B cell (primary cell): Measurements from ENCODE around the gene G3BP1. TPM values are rescaled to one million over a fixed set of nuclear protein-coding genes. Genes with fewer than 3 reads are reported as not detected.

ENCODE experiments used
- ATAC-seq: fragments of 200-7000 bp; cut with Tn5 transposase; one replicate; pipeline ENCODE4 v1.10.0; 2021; ENCODE audit warnings: low read depth, mild to moderate bottlenecking, moderate number of reproducible peaks, moderate library complexity
- CTCF ChIA-PET: fragments of 350-600 bp; sonication (Branson Sonifier 250); formaldehyde crosslinking; loops from one replicate; lab custom pipeline; 2021; ENCODE audit warnings: antibody characterized with exemption, inconsistent platforms; lab: Charles Lee
- POLR2A ChIA-PET: fragments of 350-600 bp; sonication (Branson Sonifier 250); formaldehyde crosslinking; loops from one replicate; lab custom pipeline; 2021; ENCODE audit warnings: antibody characterized with exemption; lab: Charles Lee
- DNase-seq: peaks from one replicate; pipeline ENCODE4 v3.0.0; 2013
- H2AFZ ChIP-seq: 2 replicates; pipeline ENCODE4 v1.6.1; 2012; ENCODE audit warnings: mild to moderate bottlenecking, low read depth, low read length; ENCODE audit not compliant: insufficient read depth, poor library complexity, severe bottlenecking
- H3K27ac ChIP-seq, 2 donors: 1 replicate in 1 of 2; 2 replicates in 1 of 2; pipeline ENCODE4 v1.5.1; 2012 to 2013; ENCODE audit warnings: low read length in 2 of 2, mild to moderate bottlenecking in 2 of 2, moderate library complexity in 1 of 2
- H3K27me3 ChIP-seq, 4 experiments: fragments of 200-600 bp in 1 of 4; sonication (generic) in 1 of 4; replicated peaks in 1 of 4; 1 replicate in 2 of 4; 2 replicates in 2 of 4; pipeline versions ENCODE4 v1.6.1 to v1.7.0; 2013 to 2016; ENCODE audit warnings: low read length in 3 of 4, mild to moderate bottlenecking in 2 of 4, mixed read lengths in 1 of 4, moderate library complexity in 1 of 4; ENCODE audit not compliant: insufficient read depth in 4 of 4, control insufficient read depth in 3 of 4; ENCODE audit errors: control extremely low read depth in 1 of 4
- H3K36me3 ChIP-seq, 2 experiments: replicated peaks in 1 of 2; 1 replicate in 1 of 2; 2 replicates in 1 of 2; pipeline versions ENCODE4 v1.6.1 to v1.7.1; 2013; ENCODE audit warnings: low read length in 1 of 2; ENCODE audit not compliant: insufficient read depth in 2 of 2, control insufficient read depth in 1 of 2; ENCODE audit errors: control extremely low read depth in 1 of 2, extremely low read depth in 1 of 2
- H3K4me1 ChIP-seq, 2 donors: fragments of 200-600 bp in 1 of 2; sonication (generic) in 1 of 2; 1 replicate in 1 of 2; 2 replicates in 1 of 2; pipeline versions ENCODE4 v1.5.1 to v1.6.1; 2013 to 2017; ENCODE audit warnings: low read length in 2 of 2; ENCODE audit not compliant: control insufficient read depth in 2 of 2, insufficient read depth in 2 of 2
- H3K4me2 ChIP-seq: replicated peaks from 2 replicates; pipeline ENCODE3; 2012; ENCODE audit warnings: mild to moderate bottlenecking, low read depth, low read length; ENCODE audit not compliant: poor library complexity, severe bottlenecking
- H3K4me3 ChIP-seq, 5 experiments: fragments of 200-600 bp in 1 of 5; sonication (generic) in 1 of 5; 1 replicate in 3 of 5; 2 replicates in 2 of 5; pipeline versions ENCODE4 v1.5.1 to v1.7.0; 2011 to 2016; ENCODE audit warnings: low read length in 4 of 5, mild to moderate bottlenecking in 4 of 5, low read depth in 2 of 5, control low read depth in 1 of 5, moderate library complexity in 1 of 5; ENCODE audit not compliant: insufficient read depth in 1 of 5; ENCODE audit errors: control extremely low read depth in 1 of 5, extremely low read depth in 1 of 5
- H3K79me2 ChIP-seq: fragments of 200-600 bp; sonication (generic); one replicate; pipeline ENCODE4 v1.6.0; 2016; ENCODE audit warnings: low read length; ENCODE audit not compliant: control insufficient read depth, insufficient read depth
- H3K9ac ChIP-seq: fragments of 200-600 bp; sonication (generic); 2 replicates; pipeline ENCODE4 v1.6.1; 2017; ENCODE audit warnings: mild to moderate bottlenecking, low read length, moderate library complexity
- H3K9me3 ChIP-seq, 3 donors: one replicate each; pipeline versions ENCODE4 v1.6.1 to v1.7.1; 2013; ENCODE audit warnings: low read length in 2 of 3; ENCODE audit not compliant: control insufficient read depth in 2 of 3, insufficient read depth in 1 of 3; ENCODE audit errors: control extremely low read depth in 1 of 3
- H4K20me1 ChIP-seq: 2 replicates; pipeline ENCODE4 v1.6.0; 2012; ENCODE audit warnings: mild to moderate bottlenecking, low read length; ENCODE audit not compliant: insufficient read depth, control insufficient read depth, poor library complexity, severe bottlenecking
- H3K27ac Mint-ChIP-seq: one replicate; pipeline ENCODE4 v1.8.0; 2021; ENCODE audit warnings: mixed read lengths
- H3K27me3 Mint-ChIP-seq: one replicate; pipeline ENCODE4 v1.8.0; 2021; ENCODE audit warnings: mixed read lengths
- H3K4me1 Mint-ChIP-seq: one replicate; pipeline ENCODE4 v1.8.0; 2021; ENCODE audit warnings: mixed read lengths
- H3K4me3 Mint-ChIP-seq: one replicate; pipeline ENCODE4 v1.8.0; 2021; ENCODE audit warnings: mixed read lengths
- H3K9me3 Mint-ChIP-seq: one replicate; pipeline ENCODE4 v1.8.0; 2022; ENCODE audit warnings: mixed read lengths; ENCODE audit not compliant: insufficient read depth
- EZH2 ChIP-seq: IDR thresholded peaks from 2 replicates; pipeline ENCODE4 v1.6.1; 2012; ENCODE audit warnings: borderline replicate concordance, low read depth, mild to moderate bottlenecking, moderate library complexity, low read length; ENCODE audit not compliant: insufficient read depth, poor library complexity, severe bottlenecking
- WGBS: methylation state at CpG from one replicate; pipeline ENCODE4 v1.1.5; 2013; ENCODE audit warnings: missing lambda C conversion rate; ENCODE audit not compliant: insufficient coverage; 5-methylcytosine and 5-hydroxymethylcytosine counted together
- intact Hi-C: fragments of 100-400 bp; cut with micrococcal nuclease; formaldehyde crosslinking; loops from one replicate; pipeline ENCODE4 v1.10.0; 2022
- polyA plus RNA-seq: library from polyadenylated mRNA; depleted of rRNA; stranded (reverse); fragments of >200 nt; gene quantifications from 2 replicates; pipeline ENCODE4 v1.2.3, GENCODE V29; 2012
- total RNA-seq, 2 donors: library from RNA; stranded (reverse); fragments of 120-200 nt in 1 of 2; gene quantifications; 1 replicate in 1 of 2; 2 replicates in 1 of 2; pipeline versions ENCODE4 v1.2.3 to v1.2.4, GENCODE V29; 2013 to 2022
- TF ChIP-seq, protein P1 (sequence below): fragments of 200-600 bp; IDR thresholded peaks from one replicate; pipeline ENCODE4 v1.8.0; 2022; ENCODE audit warnings: antibody characterized with exemption, mild to moderate bottlenecking

G3BP1 gene
- total and polyA plus RNA-seq, 2 donors (not counting 1 experiment from before 2014, with no cell fraction given): 12.7 to 159 TPM

DNA sequence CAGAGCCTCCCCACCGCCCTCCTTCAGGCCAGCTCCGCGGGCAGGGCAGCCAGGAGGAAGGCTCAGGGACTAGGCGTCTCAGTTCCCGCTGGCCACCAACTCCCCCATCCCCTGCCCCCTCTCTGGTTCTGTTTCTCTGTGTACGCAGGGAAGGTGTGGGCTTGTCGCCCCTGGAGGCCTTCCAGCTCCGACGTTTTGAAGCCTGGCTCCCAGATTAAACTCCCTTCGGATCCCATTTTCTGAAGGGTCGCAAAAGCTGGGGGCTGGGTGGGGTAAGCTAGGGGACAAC is 13.7 kb upstream of the G3BP1 start:
- H3K4me2 ChIP-seq: peak overlapping the region; percentile 87
- peak overlapping the region; percentile 79 for H3K9ac ChIP-seq
- ATAC-seq (peak; percentile 10), DNase-seq (no peak)
- Mint-ChIP-seq H3K4me1 (peaks cover 36% of the 10 kb centered on the region), H3K27me3 (no peaks in the 10 kb centered on the region), H3K9me3 (no peaks in the 10 kb centered on the region), H3K27ac (peak overlapping the region; percentile 73), H3K4me3 (peak overlapping the region; percentile 82)
- peak overlapping the region; percentile 97 for H2AFZ ChIP-seq
- H3K79me2 ChIP-seq: peaks cover 61% of the 10 kb centered on the region
- 0% methylated on average over 9 of the region's 11 CpGs for WGBS
- H3K36me3 ChIP-seq: peaks cover under 1 to 6% of the 10 kb centered on the region in 2 experiments
- ChIA-PET POLR2A (interaction anchor here (1.4 to 4.6 kb wide), 3 partner anchors 9 to 15 kb away, joined by 3 to 40 read pairs (median 7); partner anchors contain the start of gene G3BP1), CTCF (interaction anchor here (2.5 to 3.3 kb wide), 3 partner anchors 17 to 106 kb away, joined by 8 to 13 read pairs (median 9); no protein-coding TSS in a partner anchor)
- TF ChIP-seq, protein P1, sequence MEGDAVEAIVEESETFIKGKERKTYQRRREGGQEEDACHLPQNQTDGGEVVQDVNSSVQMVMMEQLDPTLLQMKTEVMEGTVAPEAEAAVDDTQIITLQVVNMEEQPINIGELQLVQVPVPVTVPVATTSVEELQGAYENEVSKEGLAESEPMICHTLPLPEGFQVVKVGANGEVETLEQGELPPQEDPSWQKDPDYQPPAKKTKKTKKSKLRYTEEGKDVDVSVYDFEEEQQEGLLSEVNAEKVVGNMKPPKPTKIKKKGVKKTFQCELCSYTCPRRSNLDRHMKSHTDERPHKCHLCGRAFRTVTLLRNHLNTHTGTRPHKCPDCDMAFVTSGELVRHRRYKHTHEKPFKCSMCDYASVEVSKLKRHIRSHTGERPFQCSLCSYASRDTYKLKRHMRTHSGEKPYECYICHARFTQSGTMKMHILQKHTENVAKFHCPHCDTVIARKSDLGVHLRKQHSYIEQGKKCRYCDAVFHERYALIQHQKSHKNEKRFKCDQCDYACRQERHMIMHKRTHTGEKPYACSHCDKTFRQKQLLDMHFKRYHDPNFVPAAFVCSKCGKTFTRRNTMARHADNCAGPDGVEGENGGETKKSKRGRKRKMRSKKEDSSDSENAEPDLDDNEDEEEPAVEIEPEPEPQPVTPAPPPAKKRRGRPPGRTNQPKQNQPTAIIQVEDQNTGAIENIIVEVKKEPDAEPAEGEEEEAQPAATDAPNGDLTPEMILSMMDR: no peak
- no peak for TF ChIP-seq EZH2
- H3K27me3 ChIP-seq: no peaks in the 10 kb centered on the region
- H3K4me3 ChIP-seq: peak overlapping the region; percentile 35 to 94 (median 81)
- H3K27ac ChIP-seq: peak overlapping the region; percentile 45 to 75
- intact Hi-C loops: loop anchor here (1.0 to 5.0 kb wide), 3 partner anchors 13 to 1801 kb away; partner anchors contain the start of genes G3BP1 and SLC36A1
- H3K4me1 ChIP-seq: peaks cover 22 to 29% of the 10 kb centered on the region in 2 donors
- H4K20me1 ChIP-seq: no peaks in the 10 kb centered on the region
- no peaks in the 10 kb centered on the region for H3K9me3 ChIP-seq
